ENCODE measurements around the gene HOXB9.

- TF ChIP-seq, protein P1, sequence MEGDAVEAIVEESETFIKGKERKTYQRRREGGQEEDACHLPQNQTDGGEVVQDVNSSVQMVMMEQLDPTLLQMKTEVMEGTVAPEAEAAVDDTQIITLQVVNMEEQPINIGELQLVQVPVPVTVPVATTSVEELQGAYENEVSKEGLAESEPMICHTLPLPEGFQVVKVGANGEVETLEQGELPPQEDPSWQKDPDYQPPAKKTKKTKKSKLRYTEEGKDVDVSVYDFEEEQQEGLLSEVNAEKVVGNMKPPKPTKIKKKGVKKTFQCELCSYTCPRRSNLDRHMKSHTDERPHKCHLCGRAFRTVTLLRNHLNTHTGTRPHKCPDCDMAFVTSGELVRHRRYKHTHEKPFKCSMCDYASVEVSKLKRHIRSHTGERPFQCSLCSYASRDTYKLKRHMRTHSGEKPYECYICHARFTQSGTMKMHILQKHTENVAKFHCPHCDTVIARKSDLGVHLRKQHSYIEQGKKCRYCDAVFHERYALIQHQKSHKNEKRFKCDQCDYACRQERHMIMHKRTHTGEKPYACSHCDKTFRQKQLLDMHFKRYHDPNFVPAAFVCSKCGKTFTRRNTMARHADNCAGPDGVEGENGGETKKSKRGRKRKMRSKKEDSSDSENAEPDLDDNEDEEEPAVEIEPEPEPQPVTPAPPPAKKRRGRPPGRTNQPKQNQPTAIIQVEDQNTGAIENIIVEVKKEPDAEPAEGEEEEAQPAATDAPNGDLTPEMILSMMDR (conservative IDR thresholded peaks at IDR 0.05; ENCODE audit: low read length), result no peak
- no peak for TF ChIP-seq EZH2phosphoT487 (IDR thresholded peaks at IDR 0.05; ENCODE audit: borderline replicate concordance, low read depth, low read length)
Measured at GRCh38 chr17:48577946-48578615, 48.1 kb downstream of the HOXB9 start, which contains the start of gene HOXB4.
